Measurements from ENCODE around the gene NXPH3. TPM values are rescaled to one million over a fixed set of nuclear protein-coding genes. Genes with fewer than 3 reads are reported as not detected.

The NXPH3 gene
- total RNA-seq, 1 experiment from 2014 or later = 0.10 TPM

DNA sequence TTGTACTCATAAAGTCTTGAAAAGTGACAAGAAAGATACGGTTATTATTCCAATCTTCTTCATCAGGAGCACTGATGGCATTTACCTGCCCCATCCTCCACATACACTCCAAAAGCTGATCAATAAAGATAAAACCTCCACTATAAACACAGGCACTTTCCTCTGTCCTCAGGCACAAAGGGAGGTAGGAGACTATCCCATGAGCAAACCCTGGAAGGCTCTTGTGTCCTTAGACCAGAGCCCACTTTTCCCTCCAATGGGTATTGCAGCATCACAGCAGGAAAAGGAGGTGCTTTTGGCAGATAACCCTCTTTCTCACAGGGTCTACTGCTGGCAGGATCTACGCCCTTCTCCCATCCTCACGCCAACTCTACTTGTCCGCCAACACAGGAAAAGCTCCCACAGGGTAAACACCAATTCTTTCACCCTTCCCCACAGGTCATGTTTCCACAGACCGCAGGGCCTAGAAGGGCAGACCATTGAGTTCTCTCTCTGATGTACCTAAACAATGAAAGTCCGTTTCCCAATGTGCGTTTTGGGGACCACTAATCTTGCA, 28.7 kb downstream of the NXPH3 start:
- no peak for ATAC-seq
- H3K4me1 ChIP-seq (ENCODE audit: control insufficient read depth in 1 of 2, insufficient read depth in 2 of 2, low read length in 2 of 2) = no peaks in the 10 kb centered on the region
- H4K20me1 ChIP-seq (ENCODE audit: insufficient read depth) = no peaks in the 10 kb centered on the region
- BruUV-seq (replicated peaks) = no TSS peak
- H3K9me2 ChIP-seq (ENCODE audit: insufficient read depth) = no peaks in the 10 kb centered on the region
- H3K79me2 ChIP-seq (ENCODE audit: insufficient read depth, low read length) = no peaks in the 10 kb centered on the region
- peaks cover 27 to 48% of the 10 kb centered on the region in 2 experiments for H3K36me3 ChIP-seq (ENCODE audit: control insufficient read depth in 1 of 2, insufficient read depth in 2 of 2, low read length in 2 of 2)
- H3K27me3 ChIP-seq (ENCODE audit: insufficient read depth, low read length) = no peaks in the 10 kb centered on the region
- no peak overlapping the region for H2AFZ ChIP-seq (ENCODE audit: low read depth, low read length, poor library complexity, severe bottlenecking)
- POLR2A ChIA-PET = no interaction called here
- DNase-seq (ENCODE audit: low read depth, low spot score) = no peak
- H3K4me3 ChIP-seq (replicated peaks in 1 of 2; ENCODE audit: low read depth in 1 of 2, low read length in 2 of 2) = no peak overlapping the region
- intact Hi-C loops (cut with micrococcal nuclease) = no loop called here
- no peak overlapping the region for H3K4me2 ChIP-seq (ENCODE audit: low read length)
- CTCF ChIA-PET = no interaction called here
- H3K27ac ChIP-seq (ENCODE audit: low read depth, low read length) = no peak overlapping the region
- TF ChIP-seq ZFX (IDR thresholded peaks at IDR 0.05) = no peak
- H3K9ac ChIP-seq (ENCODE audit: low read length) = no peak overlapping the region
- RAD21 ChIA-PET (ENCODE audit: low non-redundant PET in 1 of 2, low total read pairs in 2 of 2, uncharacterized antibody in 2 of 2, unreplicated experiment in 2 of 2) = no interaction called here
- H3K9me3 ChIP-seq (ENCODE audit: control insufficient read depth in 1 of 2, insufficient read depth in 1 of 2, low read depth in 1 of 2, low read length in 2 of 2) = no peaks in the 10 kb centered on the region

DNA sequence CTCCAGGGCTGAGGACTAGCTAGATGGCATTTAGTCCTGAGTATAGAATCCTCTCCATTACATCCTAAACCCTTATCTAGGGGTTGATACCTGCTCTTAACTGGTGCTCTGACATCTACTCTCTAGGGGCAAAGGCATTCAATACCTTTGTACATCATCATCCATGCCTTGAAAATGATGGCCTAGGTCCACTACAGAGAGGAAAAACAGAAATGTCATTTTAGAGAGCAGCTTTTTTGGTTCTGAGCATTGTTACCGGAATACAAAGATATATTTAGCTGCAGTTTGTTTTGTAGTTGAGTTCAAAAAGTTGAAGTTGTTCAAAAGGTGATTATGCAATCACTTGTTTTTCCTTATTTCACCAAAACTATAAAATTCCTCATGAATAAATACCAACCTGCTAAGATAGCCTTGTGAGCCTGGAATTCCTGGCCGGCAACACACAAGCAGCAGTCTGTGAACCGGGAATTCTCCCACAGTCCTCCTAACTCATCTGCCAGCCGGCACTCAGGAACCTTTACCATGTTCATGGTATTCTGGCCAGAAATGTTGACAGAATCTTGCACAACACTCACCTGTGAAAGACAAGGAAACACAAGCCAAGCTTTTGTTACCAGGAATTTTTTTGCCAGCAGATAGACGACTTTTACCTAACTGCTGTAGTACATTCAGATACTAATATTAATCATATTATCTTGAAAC, 35.4 kb downstream of the NXPH3 start:
- Histone ChIP-seq H3K4me1 (ENCODE audit: control insufficient read depth in 1 of 2, insufficient read depth in 2 of 2, low read length in 2 of 2) (no peaks in the 10 kb centered on the region), H3K36me3 (ENCODE audit: control insufficient read depth in 1 of 2, insufficient read depth in 2 of 2, low read length in 2 of 2) (peaks cover 14 to 17% of the 10 kb centered on the region in 2 experiments; a peak in 3 of 4 replicates), H4K20me1 (ENCODE audit: insufficient read depth) (peaks cover 4% of the 10 kb centered on the region; the same call in 1 of the 2 replicates), H3K4me2 (ENCODE audit: low read length) (no peak overlapping the region), H3K9me3 (ENCODE audit: control insufficient read depth in 1 of 2, insufficient read depth in 1 of 2, low read depth in 1 of 2, low read length in 2 of 2) (no peaks in the 10 kb centered on the region), H3K9me2 (ENCODE audit: insufficient read depth) (no peaks in the 10 kb centered on the region), H3K4me3 (replicated peaks in 1 of 2; ENCODE audit: low read depth in 1 of 2, low read length in 2 of 2) (no peak overlapping the region), H3K79me2 (ENCODE audit: insufficient read depth, low read length) (peaks cover 5% of the 10 kb centered on the region; the same call in 1 of the 2 replicates), H3K27ac (ENCODE audit: low read depth, low read length) (no peak overlapping the region), H2AFZ (ENCODE audit: low read depth, low read length, poor library complexity, severe bottlenecking) (no peak overlapping the region), H3K27me3 (ENCODE audit: insufficient read depth, low read length) (no peaks in the 10 kb centered on the region), H3K9ac (ENCODE audit: low read length) (no peak overlapping the region)
- DNase-seq (ENCODE audit: low read depth, low spot score) (no peak), ATAC-seq (no peak)
- intact Hi-C loops (cut with micrococcal nuclease) = no loop called here
- ChIA-PET POLR2A (no interaction called here), RAD21 (ENCODE audit: low non-redundant PET in 1 of 2, low total read pairs in 2 of 2, uncharacterized antibody in 2 of 2, unreplicated experiment in 2 of 2) (no interaction called here), CTCF (no interaction called here)
- BruUV-seq (replicated peaks) = no TSS peak
- TF ChIP-seq POLR2AphosphoS5 (IDR thresholded peaks at IDR 0.05; ENCODE audit: low read depth, low read length) (no peak), EZH2phosphoT487 (IDR thresholded peaks at IDR 0.05; ENCODE audit: borderline replicate concordance) (no peak), SP1 (IDR thresholded peaks at IDR 0.05; ENCODE audit: low read depth) (no peak), ZNF274 (IDR thresholded peaks at IDR 0.05; ENCODE audit: low read depth, low read length) (no peak), TCF7L2 (IDR thresholded peaks at IDR 0.05; ENCODE audit: borderline replicate concordance, extremely low read depth, insufficient read depth, insufficient read length) (no peak), SIN3A (IDR thresholded peaks at IDR 0.05; ENCODE audit: low read depth) (no peak), RAD21 (IDR thresholded peaks at IDR 0.05; ENCODE audit: low read depth) (no peak), CBX3 (IDR thresholded peaks at IDR 0.05; ENCODE audit: low read depth) (no peak), ELF1 (IDR thresholded peaks at IDR 0.05; ENCODE audit: borderline replicate concordance, low read depth) (no peak)
- TF ChIP-seq, protein P1, sequence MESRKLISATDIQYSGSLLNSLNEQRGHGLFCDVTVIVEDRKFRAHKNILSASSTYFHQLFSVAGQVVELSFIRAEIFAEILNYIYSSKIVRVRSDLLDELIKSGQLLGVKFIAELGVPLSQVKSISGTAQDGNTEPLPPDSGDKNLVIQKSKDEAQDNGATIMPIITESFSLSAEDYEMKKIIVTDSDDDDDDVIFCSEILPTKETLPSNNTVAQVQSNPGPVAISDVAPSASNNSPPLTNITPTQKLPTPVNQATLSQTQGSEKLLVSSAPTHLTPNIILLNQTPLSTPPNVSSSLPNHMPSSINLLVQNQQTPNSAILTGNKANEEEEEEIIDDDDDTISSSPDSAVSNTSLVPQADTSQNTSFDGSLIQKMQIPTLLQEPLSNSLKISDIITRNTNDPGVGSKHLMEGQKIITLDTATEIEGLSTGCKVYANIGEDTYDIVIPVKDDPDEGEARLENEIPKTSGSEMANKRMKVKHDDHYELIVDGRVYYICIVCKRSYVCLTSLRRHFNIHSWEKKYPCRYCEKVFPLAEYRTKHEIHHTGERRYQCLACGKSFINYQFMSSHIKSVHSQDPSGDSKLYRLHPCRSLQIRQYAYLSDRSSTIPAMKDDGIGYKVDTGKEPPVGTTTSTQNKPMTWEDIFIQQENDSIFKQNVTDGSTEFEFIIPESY (IDR thresholded peaks at IDR 0.05; ENCODE audit: extremely low read depth, insufficient replicate concordance, low read length) = no peak
- TF ChIP-seq, protein P2, sequence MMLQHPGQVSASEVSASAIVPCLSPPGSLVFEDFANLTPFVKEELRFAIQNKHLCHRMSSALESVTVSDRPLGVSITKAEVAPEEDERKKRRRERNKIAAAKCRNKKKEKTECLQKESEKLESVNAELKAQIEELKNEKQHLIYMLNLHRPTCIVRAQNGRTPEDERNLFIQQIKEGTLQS (IDR thresholded peaks at IDR 0.05) = no peak

Measured in HCT116 (cell line).